ENCODE results near the gene MFN1.

- TF ChIP-seq CTCF (IDR thresholded peaks at IDR 0.05) (no peak), POLR2A (IDR thresholded peaks at IDR 0.05) (no peak), POLR2AphosphoS5 (IDR thresholded peaks at IDR 0.05) (no peak)
Observed at GRCh38 chr3:179436517-179436916, 89.0 kb downstream of the MFN1 start.
